Neural cell (in vitro differentiated cells): ENCODE data around the gene CWF19L2. TPM values are rescaled to one million over a fixed set of nuclear protein-coding genes. Genes with fewer than 3 reads are reported as not detected.

Experiments
- polyA plus RNA-seq: library from polyadenylated mRNA; depleted of rRNA; stranded (reverse); fragments of >200 nt; gene quantifications from 2 replicates; pipeline ENCODE4 v1.2.3, GENCODE V29; 2014

CWF19L2 gene
- polyA plus RNA-seq, 1 donor from 2014 or later = 4.9 TPM

Other genes starting within 250 kb of the CWF19L2 start
- 7.6 and 10.0 TPM in 2 replicates for gene ALKBH8, start 107.9 kb upstream of the CWF19L2 start, polyA plus RNA-seq
- 11.9 and 12.5 TPM in 2 replicates for gene ELMOD1, start 133.3 kb upstream of the CWF19L2 start, polyA plus RNA-seq